B cell (primary cell): ENCODE results near the gene MLIP. TPM values are rescaled to one million over a fixed set of nuclear protein-coding genes. Genes with fewer than 3 reads are reported as not detected.

Experiments used
- ATAC-seq: fragments of 200-7000 bp; cut with Tn5 transposase; one replicate; pipeline ENCODE4 v1.10.0; 2021; ENCODE audit warnings: low read depth, mild to moderate bottlenecking, moderate number of reproducible peaks, moderate library complexity
- CTCF ChIA-PET: fragments of 350-600 bp; sonication (Branson Sonifier 250); formaldehyde crosslinking; loops from one replicate; lab custom pipeline; 2021; ENCODE audit warnings: antibody characterized with exemption, inconsistent platforms; lab: Charles Lee
- POLR2A ChIA-PET: fragments of 350-600 bp; sonication (Branson Sonifier 250); formaldehyde crosslinking; loops from one replicate; lab custom pipeline; 2021; ENCODE audit warnings: antibody characterized with exemption; lab: Charles Lee
- DNase-seq: peaks from one replicate; pipeline ENCODE4 v3.0.0; 2013
- H2AFZ ChIP-seq: 2 replicates; pipeline ENCODE4 v1.6.1; 2012; ENCODE audit warnings: mild to moderate bottlenecking, low read depth, low read length; ENCODE audit not compliant: insufficient read depth, poor library complexity, severe bottlenecking
- H3K27ac ChIP-seq, 2 donors: 1 replicate in 1 of 2; 2 replicates in 1 of 2; pipeline ENCODE4 v1.5.1; 2012 to 2013; ENCODE audit warnings: low read length in 2 of 2, mild to moderate bottlenecking in 2 of 2, moderate library complexity in 1 of 2
- H3K27me3 ChIP-seq, 4 experiments: fragments of 200-600 bp in 1 of 4; sonication (generic) in 1 of 4; replicated peaks in 1 of 4; 1 replicate in 2 of 4; 2 replicates in 2 of 4; pipeline versions ENCODE4 v1.6.1 to v1.7.0; 2013 to 2016; ENCODE audit warnings: low read length in 3 of 4, mild to moderate bottlenecking in 2 of 4, mixed read lengths in 1 of 4, moderate library complexity in 1 of 4; ENCODE audit not compliant: insufficient read depth in 4 of 4, control insufficient read depth in 3 of 4; ENCODE audit errors: control extremely low read depth in 1 of 4
- H3K36me3 ChIP-seq, 2 experiments: replicated peaks in 1 of 2; 1 replicate in 1 of 2; 2 replicates in 1 of 2; pipeline versions ENCODE4 v1.6.1 to v1.7.1; 2013; ENCODE audit warnings: low read length in 1 of 2; ENCODE audit not compliant: insufficient read depth in 2 of 2, control insufficient read depth in 1 of 2; ENCODE audit errors: control extremely low read depth in 1 of 2, extremely low read depth in 1 of 2
- H3K4me1 ChIP-seq, 2 donors: fragments of 200-600 bp in 1 of 2; sonication (generic) in 1 of 2; 1 replicate in 1 of 2; 2 replicates in 1 of 2; pipeline versions ENCODE4 v1.5.1 to v1.6.1; 2013 to 2017; ENCODE audit warnings: low read length in 2 of 2; ENCODE audit not compliant: control insufficient read depth in 2 of 2, insufficient read depth in 2 of 2
- H3K4me2 ChIP-seq: replicated peaks from 2 replicates; pipeline ENCODE3; 2012; ENCODE audit warnings: mild to moderate bottlenecking, low read depth, low read length; ENCODE audit not compliant: poor library complexity, severe bottlenecking
- H3K4me3 ChIP-seq, 5 experiments: fragments of 200-600 bp in 1 of 5; sonication (generic) in 1 of 5; 1 replicate in 3 of 5; 2 replicates in 2 of 5; pipeline versions ENCODE4 v1.5.1 to v1.7.0; 2011 to 2016; ENCODE audit warnings: low read length in 4 of 5, mild to moderate bottlenecking in 4 of 5, low read depth in 2 of 5, control low read depth in 1 of 5, moderate library complexity in 1 of 5; ENCODE audit not compliant: insufficient read depth in 1 of 5; ENCODE audit errors: control extremely low read depth in 1 of 5, extremely low read depth in 1 of 5
- H3K79me2 ChIP-seq: fragments of 200-600 bp; sonication (generic); one replicate; pipeline ENCODE4 v1.6.0; 2016; ENCODE audit warnings: low read length; ENCODE audit not compliant: control insufficient read depth, insufficient read depth
- H3K9ac ChIP-seq: fragments of 200-600 bp; sonication (generic); 2 replicates; pipeline ENCODE4 v1.6.1; 2017; ENCODE audit warnings: mild to moderate bottlenecking, low read length, moderate library complexity
- H3K9me3 ChIP-seq, 3 donors: one replicate each; pipeline versions ENCODE4 v1.6.1 to v1.7.1; 2013; ENCODE audit warnings: low read length in 2 of 3; ENCODE audit not compliant: control insufficient read depth in 2 of 3, insufficient read depth in 1 of 3; ENCODE audit errors: control extremely low read depth in 1 of 3
- H4K20me1 ChIP-seq: 2 replicates; pipeline ENCODE4 v1.6.0; 2012; ENCODE audit warnings: mild to moderate bottlenecking, low read length; ENCODE audit not compliant: insufficient read depth, control insufficient read depth, poor library complexity, severe bottlenecking
- H3K27ac Mint-ChIP-seq: one replicate; pipeline ENCODE4 v1.8.0; 2021; ENCODE audit warnings: mixed read lengths
- H3K27me3 Mint-ChIP-seq: one replicate; pipeline ENCODE4 v1.8.0; 2021; ENCODE audit warnings: mixed read lengths
- H3K4me1 Mint-ChIP-seq: one replicate; pipeline ENCODE4 v1.8.0; 2021; ENCODE audit warnings: mixed read lengths
- H3K4me3 Mint-ChIP-seq: one replicate; pipeline ENCODE4 v1.8.0; 2021; ENCODE audit warnings: mixed read lengths
- H3K9me3 Mint-ChIP-seq: one replicate; pipeline ENCODE4 v1.8.0; 2022; ENCODE audit warnings: mixed read lengths; ENCODE audit not compliant: insufficient read depth
- CTCF ChIP-seq: fragments of 200-600 bp; IDR thresholded peaks from one replicate; pipeline ENCODE4 v1.8.0; 2022; ENCODE audit warnings: antibody characterized with exemption, mild to moderate bottlenecking
- EZH2 ChIP-seq: IDR thresholded peaks from 2 replicates; pipeline ENCODE4 v1.6.1; 2012; ENCODE audit warnings: borderline replicate concordance, low read depth, mild to moderate bottlenecking, moderate library complexity, low read length; ENCODE audit not compliant: insufficient read depth, poor library complexity, severe bottlenecking
- WGBS: methylation state at CpG from one replicate; pipeline ENCODE4 v1.1.5; 2013; ENCODE audit warnings: missing lambda C conversion rate; ENCODE audit not compliant: insufficient coverage; 5-methylcytosine and 5-hydroxymethylcytosine counted together
- intact Hi-C: fragments of 100-400 bp; cut with micrococcal nuclease; formaldehyde crosslinking; loops from one replicate; pipeline ENCODE4 v1.10.0; 2022
- polyA plus RNA-seq: library from polyadenylated mRNA; depleted of rRNA; stranded (reverse); fragments of >200 nt; gene quantifications from 2 replicates; pipeline ENCODE4 v1.2.3, GENCODE V29; 2012
- total RNA-seq, 2 donors: library from RNA; stranded (reverse); fragments of 120-200 nt in 1 of 2; gene quantifications; 1 replicate in 1 of 2; 2 replicates in 1 of 2; pipeline versions ENCODE4 v1.2.3 to v1.2.4, GENCODE V29; 2013 to 2022

The MLIP gene
- total and polyA plus RNA-seq, 2 donors (not counting 1 experiment from before 2014, with no cell fraction given) = not detected

GRCh38 chr6:54063228-54063539 lies 48.1 kb upstream of the MLIP start:
- no CpG with 5 or more reads among the region's 3 CpGs for WGBS
- H3K9ac ChIP-seq = no peak overlapping the region
- ATAC-seq (no peak), DNase-seq (no peak)
- H3K4me1 Mint-ChIP-seq = no peaks in the 10 kb centered on the region
- H3K27me3 ChIP-seq = no peaks in the 10 kb centered on the region
- no peaks in the 10 kb centered on the region for H3K9me3 ChIP-seq
- H3K79me2 ChIP-seq = no peaks in the 10 kb centered on the region
- ChIA-PET POLR2A (no interaction called here), CTCF (no interaction called here)
- H3K4me2 ChIP-seq = no peak overlapping the region
- H3K27ac Mint-ChIP-seq = no peak overlapping the region
- H3K36me3 ChIP-seq = no peaks in the 10 kb centered on the region
- H3K27me3 Mint-ChIP-seq = no peaks in the 10 kb centered on the region
- H3K4me1 ChIP-seq = no peaks in the 10 kb centered on the region
- H3K4me3 ChIP-seq = no peak overlapping the region
- H4K20me1 ChIP-seq = no peaks in the 10 kb centered on the region
- TF ChIP-seq EZH2 = no peak
- TF ChIP-seq CTCF = no peak
- no peak overlapping the region for H2AFZ ChIP-seq
- intact Hi-C loops = no loop called here
- H3K4me3 Mint-ChIP-seq = no peak overlapping the region
- H3K9me3 Mint-ChIP-seq = no peaks in the 10 kb centered on the region
- H3K27ac ChIP-seq = no peak overlapping the region

GRCh38 chr6:54068694-54069093 lies 42.5 kb upstream of the MLIP start:
- no CpG with 5 or more reads among the region's 2 CpGs for WGBS

More at GRCh38 chr6:54068694-54069093, 42.5 kb upstream of the MLIP start:
- H3K4me2 ChIP-seq = no peak overlapping the region
- H3K4me1 Mint-ChIP-seq = no peaks in the 10 kb centered on the region
- H3K9me3 ChIP-seq = no peaks in the 10 kb centered on the region
- ChIA-PET POLR2A (no interaction called here), CTCF (no interaction called here)
- H2AFZ ChIP-seq = no peak overlapping the region
- H3K4me3 Mint-ChIP-seq = no peak overlapping the region
- no peaks in the 10 kb centered on the region for H3K27me3 ChIP-seq
- H3K9me3 Mint-ChIP-seq = no peaks in the 10 kb centered on the region
- DNase-seq (no peak), ATAC-seq (no peak)
- H3K27ac ChIP-seq = no peak overlapping the region
- no peaks in the 10 kb centered on the region for H4K20me1 ChIP-seq
- no peak overlapping the region for H3K27ac Mint-ChIP-seq
- intact Hi-C loops = no loop called here
- H3K4me3 ChIP-seq = no peak overlapping the region
- H3K9ac ChIP-seq = no peak overlapping the region
- no peaks in the 10 kb centered on the region for H3K27me3 Mint-ChIP-seq
- no peaks in the 10 kb centered on the region for H3K4me1 ChIP-seq
- H3K79me2 ChIP-seq = no peaks in the 10 kb centered on the region
- TF ChIP-seq EZH2 (no peak), CTCF (no peak)
- H3K36me3 ChIP-seq = no peaks in the 10 kb centered on the region
